Upper lobe of left lung (tissue), 4 donors: ENCODE results near the gene MGMT.

Source experiments
- CTCF ChIP-seq, 6 experiments: fragments of 450-650 bp in 4 of 6; fragments of 200-600 bp in 2 of 6; sonication (generic) in 2 of 6; IDR thresholded peaks; one replicate each; pipeline ENCODE4 v1.5.1; 2016 to 2019; ENCODE audit warnings: antibody characterized with exemption in 6 of 6
- EP300 ChIP-seq, 4 donors: sonication (generic); formaldehyde crosslinking; IDR thresholded peaks; one replicate each; pipeline ENCODE4 v1.5.1; 2017; ENCODE audit warnings: antibody characterized with exemption in 4 of 4, control low read depth in 2 of 4
- POLR2A ChIP-seq, 4 donors: fragments of 450-650 bp; IDR thresholded peaks; one replicate each; pipeline ENCODE4 v1.5.1; 2016 to 2017; ENCODE audit warnings: antibody characterized with exemption in 4 of 4, mild to moderate bottlenecking in 2 of 4
- POLR2AphosphoS5 ChIP-seq, 2 donors: sonication (generic); formaldehyde crosslinking; IDR thresholded peaks; one replicate each; pipeline ENCODE4 v1.5.1; 2017; ENCODE audit warnings: antibody characterized with exemption in 2 of 2

GRCh38 chr10:129692695-129693094 lies 225.7 kb downstream of the MGMT start:
- TF ChIP-seq CTCF (IDR thresholded peaks at IDR 0.05) (no peak), POLR2A (IDR thresholded peaks at IDR 0.05) (no peak), POLR2AphosphoS5 (IDR thresholded peaks at IDR 0.05) (no peak), EP300 (IDR thresholded peaks at IDR 0.05) (no peak)
